GM10847 (cell line): Measurements from ENCODE around the gene SRSF7.

Experiments used
- POLR2A ChIP-seq: IDR thresholded peaks from 2 replicates; pipeline ENCODE4 v1.6.1; 2011; ENCODE audit not compliant: insufficient read length; ENCODE audit errors: extremely low read depth

Gene SRSF7

DNA sequence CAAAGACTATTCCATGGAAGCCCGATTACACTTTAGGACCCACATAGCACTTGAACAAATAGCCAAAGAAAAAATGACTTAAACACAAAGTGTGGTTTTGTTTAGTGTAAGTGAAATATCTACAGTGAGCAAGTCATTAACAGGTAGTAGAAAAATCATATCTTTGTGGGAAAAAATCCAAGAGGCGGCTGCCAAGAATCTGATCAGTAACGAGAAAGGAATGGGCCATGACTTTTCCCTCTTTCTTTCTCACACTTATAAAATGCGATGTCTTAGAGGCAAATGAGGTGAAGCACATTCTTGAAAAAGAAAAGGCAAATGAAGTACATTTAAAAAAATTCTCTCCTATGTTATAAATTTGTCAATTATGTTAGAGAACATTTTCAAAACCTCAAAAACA lies 14.0 kb upstream of the SRSF7 start:
- TF ChIP-seq POLR2A: no peak

DNA sequence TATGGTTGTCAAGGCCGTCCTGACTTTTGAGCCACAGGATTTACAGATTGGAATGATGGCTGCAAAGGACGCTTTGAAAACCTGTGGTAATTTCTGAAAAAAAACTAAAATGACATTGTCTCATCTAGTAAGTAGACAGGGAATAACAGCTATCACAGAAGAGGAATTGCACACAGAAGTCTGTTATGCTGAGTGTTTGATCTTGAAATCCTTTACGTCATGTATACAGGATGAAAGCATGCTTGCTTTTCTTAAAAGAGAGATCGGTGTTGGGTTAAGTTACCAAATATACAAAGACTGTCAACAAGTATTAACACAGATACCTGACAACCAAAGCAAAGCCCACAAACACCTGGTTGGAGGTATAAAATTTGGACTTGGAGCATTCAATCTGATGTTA lies 12.6 kb upstream of the SRSF7 start:
- TF ChIP-seq POLR2A: no peak

DNA sequence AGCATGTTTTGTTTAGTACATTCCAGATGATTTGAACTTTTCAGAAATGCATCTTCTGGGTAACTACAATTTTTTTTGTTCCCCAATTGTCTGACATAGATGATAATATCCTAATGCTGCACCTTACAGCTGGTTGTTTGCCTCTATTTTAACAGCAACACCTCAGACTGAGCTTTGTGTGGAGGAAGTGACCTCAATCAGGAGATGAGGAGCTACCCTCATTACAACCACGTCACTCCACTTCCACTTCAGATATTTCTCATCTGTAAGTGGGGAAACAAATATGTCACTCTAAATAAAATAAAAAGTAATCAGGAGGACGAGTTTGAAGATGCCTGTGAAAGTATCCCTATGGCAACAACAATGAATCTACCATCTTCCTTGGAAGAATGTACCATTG lies 12.1 kb upstream of the SRSF7 start:
- TF ChIP-seq POLR2A: no peak

DNA sequence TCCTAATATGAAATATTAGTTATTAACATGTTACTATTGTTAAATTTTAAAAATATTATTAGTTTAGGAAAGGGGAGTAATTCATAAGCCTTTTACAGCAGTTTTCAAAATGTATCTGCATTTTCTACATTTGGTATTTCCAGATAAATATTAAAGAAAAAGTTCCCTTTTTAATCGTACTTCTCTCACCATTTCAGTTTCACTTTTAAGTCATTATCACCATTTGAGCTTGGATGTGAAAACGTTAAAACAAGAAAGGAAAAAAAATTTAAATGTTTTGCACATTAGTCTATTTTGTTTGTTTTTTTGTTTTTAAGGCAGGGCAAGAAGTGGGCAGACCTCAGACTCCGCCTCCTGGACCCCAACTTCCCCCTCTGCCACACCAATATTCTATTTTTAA lies 3.3 kb upstream of the SRSF7 start:
- TF ChIP-seq POLR2A: no peak

DNA sequence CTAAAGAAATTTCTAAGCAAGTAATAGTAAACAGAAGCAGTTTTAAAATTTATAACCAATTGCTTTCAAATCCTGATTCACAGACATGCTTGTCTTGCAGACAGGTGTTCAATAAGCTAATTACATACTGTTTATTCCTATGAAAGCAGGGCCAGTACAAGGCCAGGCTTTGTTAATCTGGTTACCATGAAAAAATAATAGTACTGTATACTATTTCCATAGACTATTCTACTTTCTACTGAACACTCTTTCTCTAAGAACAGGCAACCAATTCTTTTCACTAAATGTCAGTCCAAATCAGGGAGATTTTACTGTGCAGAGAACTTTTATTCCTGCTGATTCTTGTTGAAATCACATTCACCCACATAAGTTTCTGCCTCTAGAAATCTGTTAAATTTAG lies 2.9 kb upstream of the SRSF7 start:
- TF ChIP-seq POLR2A: no peak

DNA sequence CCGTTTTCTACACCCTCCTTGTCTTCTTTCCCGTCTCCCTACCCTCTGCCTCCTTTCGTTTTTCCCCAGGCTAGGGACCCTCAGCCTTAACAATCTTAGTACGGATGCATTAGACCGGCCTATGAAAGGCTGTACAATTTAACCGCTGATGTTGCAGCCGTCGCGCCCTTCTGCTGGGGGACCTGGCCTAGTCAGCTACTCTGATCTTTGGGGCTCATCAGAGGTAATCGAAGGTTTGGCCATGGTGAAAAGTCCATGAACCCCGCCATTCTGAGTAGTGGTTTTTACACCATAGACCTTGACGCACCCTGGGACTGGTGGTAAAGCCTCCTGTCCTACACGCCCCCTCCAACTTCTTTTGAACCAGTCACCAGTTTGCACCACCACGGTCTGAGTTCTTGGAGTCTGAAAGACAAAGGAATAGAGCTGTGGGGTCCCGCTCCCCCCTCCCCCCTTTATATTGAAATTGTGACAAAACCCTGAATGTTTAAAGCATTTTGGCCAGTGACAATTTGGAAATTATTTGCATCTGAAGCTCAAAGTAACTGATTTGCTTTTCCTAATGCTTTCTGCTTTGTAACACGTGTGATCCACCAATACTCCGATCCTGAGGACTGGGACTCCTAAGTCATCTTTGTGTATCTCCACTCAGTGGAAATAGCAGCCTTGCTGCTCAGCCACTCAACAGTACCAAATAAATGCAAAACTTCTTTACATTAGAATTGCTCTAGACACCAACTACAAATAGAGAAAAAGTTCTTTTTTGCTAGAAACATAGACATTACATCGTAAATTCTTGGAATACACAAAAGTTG lies 642 bp upstream of the SRSF7 start:
- no peak for TF ChIP-seq POLR2A

DNA sequence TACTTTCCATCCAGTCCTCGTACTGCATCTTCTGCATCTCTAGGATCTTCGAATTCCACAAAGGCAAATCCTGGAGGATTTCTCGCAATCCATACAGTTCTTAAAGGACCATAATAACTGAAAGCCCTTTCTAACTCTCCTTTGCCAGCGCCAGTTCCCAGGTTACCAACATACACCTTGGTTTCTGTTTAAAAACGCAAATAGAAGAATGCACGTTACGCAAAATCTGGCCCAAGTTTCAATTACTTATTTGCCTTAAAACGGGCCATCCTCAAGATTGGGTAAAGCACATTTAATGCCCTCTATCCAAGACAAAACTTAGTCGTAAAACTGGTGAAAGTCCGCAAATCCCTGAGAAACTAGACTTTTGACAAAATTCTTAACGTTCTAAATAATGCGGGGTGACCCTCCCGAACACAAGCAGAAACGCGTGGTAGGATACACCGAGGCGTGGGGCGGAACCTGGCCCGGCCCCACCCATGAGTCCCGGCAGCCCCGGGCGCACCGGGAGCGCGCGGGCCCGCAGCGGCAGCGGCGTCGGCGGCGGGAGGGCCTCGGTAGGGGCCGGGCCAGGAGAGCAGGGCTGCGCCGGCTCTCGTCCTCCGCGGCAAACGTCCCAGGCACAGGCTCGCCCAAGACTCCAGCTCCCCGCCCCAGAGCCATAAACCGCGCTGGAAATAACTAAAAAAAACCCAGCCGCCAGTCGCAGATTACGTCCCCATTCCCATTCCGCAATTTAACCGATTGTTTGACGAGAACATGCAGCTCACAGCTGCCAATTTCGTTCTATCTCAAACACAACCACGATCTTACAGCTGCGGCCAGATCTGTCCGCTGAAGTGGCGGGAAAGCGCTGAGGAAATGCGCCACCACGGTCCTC lies 910 bp downstream of the SRSF7 start:
- peak; percentile 37 for TF ChIP-seq POLR2A

DNA sequence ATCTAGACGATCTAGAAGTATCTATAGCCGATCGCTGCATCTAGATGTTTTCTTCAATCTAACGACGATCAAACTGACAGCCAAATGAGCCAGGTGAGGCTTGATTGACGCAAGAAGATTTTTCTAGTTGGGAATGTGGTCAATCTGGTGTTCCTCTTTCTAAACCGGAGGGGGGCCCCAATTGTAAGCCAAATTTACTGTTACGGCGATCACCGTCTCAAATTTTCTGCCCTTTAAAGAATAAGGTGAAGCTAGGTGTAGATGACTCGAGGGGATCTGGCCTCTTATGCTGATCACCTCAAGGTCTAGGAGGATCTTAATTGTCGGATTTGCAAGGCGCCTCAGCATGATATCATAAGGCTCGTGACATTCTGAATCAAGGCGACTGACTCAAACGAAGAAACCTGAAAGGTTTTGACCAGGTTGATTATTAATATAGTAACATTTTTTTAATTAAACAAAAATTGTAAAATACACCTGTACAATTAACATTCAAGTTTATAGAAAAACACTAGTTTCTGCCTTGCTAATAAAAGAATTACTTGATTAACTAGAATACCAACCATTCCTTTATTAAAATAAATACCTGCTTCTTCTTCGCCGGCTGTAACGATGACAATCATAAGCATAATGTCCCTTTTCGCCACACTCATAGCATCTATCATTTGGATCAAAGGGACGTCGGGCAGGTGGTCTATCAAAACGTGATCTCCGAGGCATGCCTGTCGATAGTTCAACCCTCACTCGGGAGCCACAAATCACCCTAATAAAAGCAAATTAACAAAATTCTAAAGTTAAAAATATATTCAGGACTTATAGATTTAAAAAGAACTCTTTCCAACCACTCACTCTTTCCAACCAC lies 2.0 kb downstream of the SRSF7 start:
- TF ChIP-seq POLR2A: no peak

DNA sequence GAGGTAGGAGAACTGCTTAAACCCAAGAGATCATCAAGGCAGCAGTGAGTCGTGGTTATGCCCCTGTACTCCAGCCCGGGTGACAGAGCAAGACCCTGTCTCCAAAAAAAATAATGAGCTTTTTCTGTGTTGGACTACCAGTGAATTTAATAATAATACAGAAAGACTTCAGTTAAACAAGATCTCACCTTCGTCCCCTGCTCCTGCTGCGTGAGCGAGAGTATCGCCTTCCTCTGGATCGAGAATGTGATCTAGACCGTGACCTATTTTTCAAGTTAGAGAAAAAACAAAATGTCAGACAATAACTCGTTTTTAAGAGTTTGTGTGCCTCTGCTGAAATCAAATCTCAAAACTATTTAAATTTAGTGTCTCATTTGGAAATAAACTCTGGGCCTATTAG lies 2.8 kb downstream of the SRSF7 start:
- no peak for TF ChIP-seq POLR2A

DNA sequence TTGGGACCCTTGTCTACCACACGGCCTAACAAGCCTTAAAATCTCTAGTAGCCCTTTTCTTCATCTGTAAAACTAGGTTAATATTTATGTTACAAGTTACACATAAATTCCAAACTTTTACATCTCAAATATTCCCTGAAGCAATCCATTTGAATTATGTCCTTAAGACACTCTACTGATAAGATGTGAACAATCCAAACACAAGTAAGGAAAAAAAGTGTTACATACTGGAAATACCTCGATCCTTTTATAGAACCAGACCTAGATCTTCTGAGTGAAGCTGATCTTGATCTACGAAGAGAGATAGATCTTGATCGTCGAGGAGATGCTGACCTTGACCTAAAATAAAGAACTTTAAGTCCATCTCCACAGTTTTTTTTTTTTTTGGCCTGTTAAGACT lies 3.3 kb downstream of the SRSF7 start:
- TF ChIP-seq POLR2A: no peak

DNA sequence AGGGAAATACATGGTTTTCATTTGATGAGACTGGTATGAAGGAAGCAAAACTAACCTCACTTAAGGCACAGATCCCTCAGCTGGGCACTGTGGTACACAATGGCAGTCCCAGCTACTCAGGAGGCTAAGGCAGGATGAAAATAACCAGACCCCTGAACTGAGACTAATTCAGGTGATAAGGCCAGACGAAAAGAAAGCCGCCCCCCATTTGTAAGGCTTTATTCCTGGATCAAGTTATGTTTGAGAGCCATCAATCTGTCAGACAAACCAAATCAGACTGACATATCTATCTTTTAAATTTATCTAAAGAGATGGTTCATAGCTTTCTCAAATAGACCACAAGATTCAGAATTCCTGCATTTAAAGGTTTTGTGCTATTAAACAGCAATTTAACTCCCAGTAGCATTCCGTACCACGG lies 4.1 kb downstream of the SRSF7 start:
- no peak for TF ChIP-seq POLR2A

DNA sequence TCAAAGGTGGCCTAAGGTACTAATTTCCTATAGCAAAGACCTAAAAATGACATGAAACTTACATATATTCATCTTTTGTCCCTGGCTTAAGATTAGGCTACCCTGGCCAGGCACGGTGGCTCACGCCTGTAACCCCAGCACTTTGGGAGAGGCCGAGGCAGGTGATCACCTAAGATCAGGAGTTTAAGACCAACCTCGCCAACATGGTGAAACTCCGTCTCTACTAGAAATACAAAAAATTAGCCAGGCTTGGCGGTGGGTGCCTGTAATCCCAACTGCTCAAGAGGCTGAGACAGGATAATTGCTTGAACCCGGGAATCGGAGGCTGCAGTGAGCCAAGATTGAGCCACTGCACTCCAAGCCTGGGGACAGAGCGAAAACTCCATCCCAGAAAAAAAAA lies 5.9 kb downstream of the SRSF7 start:
- TF ChIP-seq POLR2A: no peak

DNA sequence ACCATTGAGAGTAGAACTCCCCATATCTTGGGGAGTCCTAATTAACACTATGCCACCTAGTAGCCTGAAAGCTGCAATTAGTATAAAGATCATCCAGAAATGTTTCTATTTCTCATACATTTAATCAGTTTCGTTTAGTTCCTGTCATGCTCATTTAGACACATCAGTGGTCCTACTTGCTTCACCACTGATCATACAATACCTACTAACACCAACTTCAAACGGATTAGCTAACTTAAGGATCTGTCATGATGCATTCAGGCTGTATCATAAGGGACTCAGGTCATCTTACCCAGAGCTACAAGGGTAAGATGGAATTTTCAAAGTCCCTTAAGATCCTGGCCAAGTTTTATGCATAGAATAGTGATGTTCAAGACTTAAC lies 6.8 kb downstream of the SRSF7 start:
- no peak for TF ChIP-seq POLR2A

DNA sequence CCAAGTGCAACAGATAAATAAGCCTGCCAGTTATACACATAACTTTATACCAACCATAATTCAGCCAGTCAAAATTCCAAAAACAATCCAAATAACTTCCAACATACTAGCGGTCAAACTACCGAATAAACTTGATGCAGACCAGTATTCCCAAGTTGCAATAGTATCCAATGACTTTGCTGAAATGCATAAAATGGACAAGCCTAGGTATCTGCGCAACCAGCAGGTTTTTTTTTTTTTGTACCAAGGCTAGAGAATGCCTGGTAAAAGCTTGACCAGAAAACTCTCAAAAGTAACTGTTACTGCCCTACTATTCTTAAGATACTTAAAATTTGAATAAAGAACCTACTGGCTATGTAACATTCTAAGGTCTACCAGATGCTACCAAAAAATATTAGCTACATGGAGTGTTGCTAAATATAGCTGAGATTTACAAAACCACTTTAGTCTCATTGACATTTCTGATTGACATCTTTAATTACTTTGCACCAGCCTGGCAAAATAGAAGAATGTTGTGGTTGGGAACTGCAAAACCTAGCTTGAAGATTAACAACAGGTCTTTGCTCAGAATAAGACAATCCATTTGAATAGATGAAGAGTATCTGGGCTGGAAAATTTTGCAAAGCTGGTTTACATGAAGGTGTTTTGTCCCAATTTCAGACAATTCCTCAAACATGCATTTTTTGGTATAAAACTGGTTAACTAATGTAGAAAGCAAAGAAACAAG lies 7.3 kb downstream of the SRSF7 start:
- no peak for TF ChIP-seq POLR2A
